HFF-Myc (cell line): ENCODE data around the gene COPS9.

Source experiments
- DNase-seq: peaks from one replicate; pipeline ENCODE4 v3.0.0-alpha.2; 2011; ENCODE audit warnings: low read depth; ENCODE audit errors: extremely low read depth
- H3K4me3 ChIP-seq: replicated peaks from 2 replicates; pipeline ENCODE4 v1.5.1; 2011; ENCODE audit warnings: low read depth, mild to moderate bottlenecking, control low read depth, low read length
- TF ChIP-seq, protein P1 (sequence below): IDR thresholded peaks from 2 replicates; pipeline ENCODE4 v1.5.1; 2012; ENCODE audit warnings: mild to moderate bottlenecking, low read depth, low read length, control low read depth; ENCODE audit errors: missing control alignments

COPS9 gene

DNA sequence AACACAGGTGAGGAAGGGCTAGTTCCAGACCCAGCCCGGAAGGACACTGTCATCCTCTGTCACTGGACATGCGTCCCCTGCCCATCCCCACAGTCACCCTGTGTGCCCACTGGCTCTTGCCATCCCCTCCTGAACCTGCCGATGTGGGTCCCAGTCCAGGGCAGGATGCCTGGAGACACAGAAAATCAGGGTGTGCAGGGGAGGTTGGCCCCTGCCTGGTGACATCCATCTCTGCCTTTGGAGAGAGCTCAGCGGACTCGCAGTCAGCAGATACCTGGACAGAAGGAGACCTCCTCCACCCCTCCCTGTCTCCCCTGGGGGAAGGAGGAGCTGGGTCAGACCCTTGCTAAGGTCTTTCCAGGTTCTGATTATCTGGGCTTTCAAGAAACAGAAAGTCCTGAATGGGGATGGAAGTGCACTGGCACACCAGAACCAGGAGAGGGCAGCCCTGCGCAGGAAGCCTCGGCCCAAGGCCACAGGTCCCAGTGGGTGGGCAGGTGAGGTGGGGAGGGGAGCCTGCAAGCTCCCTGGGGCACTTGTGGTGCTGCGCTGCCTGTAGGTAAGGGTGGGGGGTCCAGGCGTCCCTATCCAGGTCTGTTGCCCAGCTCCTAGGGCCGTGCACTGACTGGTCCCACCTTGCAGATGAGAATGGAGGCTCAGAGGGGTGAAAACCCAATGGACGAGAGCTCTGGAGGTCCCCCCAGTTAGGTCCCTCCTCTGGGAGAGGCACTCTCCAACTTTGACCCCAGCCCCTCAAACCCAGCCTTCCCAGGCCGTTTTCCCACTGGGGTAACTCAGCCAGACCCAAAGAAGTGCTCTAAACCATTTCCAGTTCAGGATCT is 14.1 kb upstream of the COPS9 start:
- TF ChIP-seq, protein P1, sequence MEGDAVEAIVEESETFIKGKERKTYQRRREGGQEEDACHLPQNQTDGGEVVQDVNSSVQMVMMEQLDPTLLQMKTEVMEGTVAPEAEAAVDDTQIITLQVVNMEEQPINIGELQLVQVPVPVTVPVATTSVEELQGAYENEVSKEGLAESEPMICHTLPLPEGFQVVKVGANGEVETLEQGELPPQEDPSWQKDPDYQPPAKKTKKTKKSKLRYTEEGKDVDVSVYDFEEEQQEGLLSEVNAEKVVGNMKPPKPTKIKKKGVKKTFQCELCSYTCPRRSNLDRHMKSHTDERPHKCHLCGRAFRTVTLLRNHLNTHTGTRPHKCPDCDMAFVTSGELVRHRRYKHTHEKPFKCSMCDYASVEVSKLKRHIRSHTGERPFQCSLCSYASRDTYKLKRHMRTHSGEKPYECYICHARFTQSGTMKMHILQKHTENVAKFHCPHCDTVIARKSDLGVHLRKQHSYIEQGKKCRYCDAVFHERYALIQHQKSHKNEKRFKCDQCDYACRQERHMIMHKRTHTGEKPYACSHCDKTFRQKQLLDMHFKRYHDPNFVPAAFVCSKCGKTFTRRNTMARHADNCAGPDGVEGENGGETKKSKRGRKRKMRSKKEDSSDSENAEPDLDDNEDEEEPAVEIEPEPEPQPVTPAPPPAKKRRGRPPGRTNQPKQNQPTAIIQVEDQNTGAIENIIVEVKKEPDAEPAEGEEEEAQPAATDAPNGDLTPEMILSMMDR = peak; percentile 86
- H3K4me3 ChIP-seq = no peak overlapping the region
- DNase-seq = no peak

DNA sequence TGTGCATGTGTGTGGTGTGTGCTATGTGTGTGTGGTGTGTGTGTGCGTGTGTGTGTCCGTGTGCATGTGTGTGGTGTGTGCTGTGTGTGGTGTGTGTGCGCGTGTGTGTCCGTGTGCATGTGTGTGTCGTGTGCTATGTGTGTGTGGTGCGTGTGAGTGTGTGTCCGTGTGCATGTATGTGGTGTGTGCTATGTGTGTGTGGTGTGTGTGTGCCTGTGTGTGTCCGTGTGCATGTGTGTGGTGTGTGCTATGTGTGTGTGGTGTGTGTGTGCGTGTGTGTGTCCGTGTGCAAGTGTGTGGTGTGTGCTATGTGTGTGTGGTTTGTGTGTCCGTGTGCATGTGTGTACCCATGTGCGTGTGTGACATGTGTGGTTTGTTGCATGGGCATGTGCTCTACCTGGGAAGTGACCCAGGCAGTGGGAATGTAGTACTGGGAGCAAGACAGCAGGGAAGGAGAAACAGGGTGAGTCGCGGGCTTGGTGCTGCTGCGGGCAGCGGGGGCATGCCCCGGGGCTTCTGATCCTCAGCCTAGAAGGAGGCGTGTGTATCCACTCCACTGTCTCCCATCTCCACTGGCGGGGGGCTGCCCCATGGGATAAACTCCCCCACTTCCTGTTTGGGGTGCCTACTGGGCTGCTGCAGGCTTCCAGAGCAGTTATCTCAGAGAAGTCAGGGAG is 11.9 kb upstream of the COPS9 start:
- TF ChIP-seq, protein P1 = no peak
- no peak overlapping the region for H3K4me3 ChIP-seq
- DNase-seq = no peak

DNA sequence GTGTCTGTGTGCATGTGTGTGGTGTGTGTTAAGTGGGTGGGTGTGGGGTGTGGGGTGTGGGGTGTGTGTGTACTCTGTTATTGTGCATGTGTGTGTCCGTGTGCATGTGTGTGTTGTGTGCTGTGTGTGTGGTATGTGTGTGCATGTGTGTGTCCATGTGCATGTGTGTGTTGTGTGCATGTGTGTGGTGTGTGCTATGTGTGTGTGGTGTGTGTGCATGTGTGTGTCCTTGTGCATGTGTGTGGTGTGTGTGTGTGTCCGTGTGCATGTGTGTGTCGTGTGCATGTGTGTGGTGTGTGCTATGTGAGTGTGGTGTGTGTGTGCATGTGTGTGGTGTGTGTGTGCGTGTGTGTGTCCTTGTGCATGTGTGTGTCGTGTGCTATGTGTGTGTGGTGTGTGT is 11.3 kb upstream of the COPS9 start:
- TF ChIP-seq, protein P1 = no peak
- DNase-seq = no peak
- no peak overlapping the region for H3K4me3 ChIP-seq

DNA sequence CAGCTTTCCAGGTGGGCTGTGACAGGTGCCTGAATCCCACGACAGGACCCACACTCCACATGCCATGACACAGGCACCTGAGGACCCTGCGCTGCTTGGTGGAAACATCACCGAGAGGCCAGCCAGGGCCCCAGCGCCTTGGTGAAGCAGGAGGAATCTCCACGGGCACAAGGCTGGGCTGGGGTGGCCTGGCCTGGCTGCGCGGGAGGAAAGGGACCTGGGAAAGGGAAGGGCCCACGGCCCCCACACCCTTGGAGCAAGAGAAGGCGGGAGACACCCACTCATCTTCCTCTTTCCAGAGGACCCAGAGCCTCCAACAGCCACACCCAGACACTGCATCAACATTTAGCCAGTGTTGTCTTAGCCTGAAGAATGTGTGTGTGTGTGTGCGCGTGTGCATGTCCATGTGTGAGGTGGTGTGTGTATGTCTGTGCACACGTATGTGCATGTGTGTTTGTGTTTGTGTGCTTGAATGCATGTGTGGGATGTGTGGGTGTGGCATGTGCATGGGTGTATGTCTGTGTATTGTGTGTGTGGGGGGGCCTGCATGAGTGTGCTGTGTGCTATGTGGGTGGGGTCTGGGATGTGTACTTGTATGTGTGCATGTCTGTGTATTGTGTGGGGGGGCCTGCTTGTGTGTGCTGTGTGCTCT is 10.6 kb upstream of the COPS9 start:
- TF ChIP-seq, protein P1 = no peak
- H3K4me3 ChIP-seq = no peak overlapping the region
- no peak for DNase-seq

DNA sequence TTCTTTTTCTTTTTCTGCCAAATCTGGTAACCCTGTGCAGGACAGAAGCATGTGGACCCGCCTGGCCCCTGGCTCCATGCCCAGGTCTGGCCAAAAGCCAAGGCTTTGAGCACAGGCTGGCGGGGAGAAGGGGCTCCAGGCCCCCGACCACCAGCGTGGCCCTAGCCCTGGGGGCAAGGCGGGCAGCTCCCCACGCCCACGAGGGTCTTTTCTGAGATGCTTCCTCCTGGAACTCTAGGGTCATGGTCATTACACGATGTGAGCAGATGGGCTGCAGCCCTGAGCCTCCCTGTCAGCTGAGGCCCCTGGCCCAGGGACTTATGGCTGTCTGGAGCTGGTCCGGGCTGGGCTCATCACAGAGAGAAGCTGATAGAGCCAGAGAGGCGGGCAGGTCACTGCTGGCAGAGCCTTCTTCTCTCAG is 10.0 kb upstream of the COPS9 start:
- DNase-seq = no peak
- TF ChIP-seq, protein P1 = no peak
- H3K4me3 ChIP-seq = no peak overlapping the region

GRCh38 chr2:240145461-240145860 is 9.4 kb upstream of the COPS9 start:
- no peak overlapping the region for H3K4me3 ChIP-seq
- TF ChIP-seq, protein P1 = no peak
- no peak for DNase-seq
